Retinal pigment epithelial cell (primary cell): Measurements from ENCODE around the gene NUDT1.

Source experiments
- DNase-seq: peaks from one replicate; pipeline ENCODE4 v3.0.0-alpha.2; 2010; ENCODE audit warnings: low read depth
- H3K4me3 ChIP-seq: 2 replicates; pipeline ENCODE4 v1.5.1; 2011; ENCODE audit warnings: mild to moderate bottlenecking, low read length, control low read depth, moderate library complexity
- TF ChIP-seq, protein P1 (sequence below): conservative IDR thresholded peaks from 2 replicates; pipeline ENCODE4 v1.5.1; 2011; ENCODE audit warnings: low read depth, low read length, control low read depth, inconsistent platforms

The NUDT1 gene

DNA sequence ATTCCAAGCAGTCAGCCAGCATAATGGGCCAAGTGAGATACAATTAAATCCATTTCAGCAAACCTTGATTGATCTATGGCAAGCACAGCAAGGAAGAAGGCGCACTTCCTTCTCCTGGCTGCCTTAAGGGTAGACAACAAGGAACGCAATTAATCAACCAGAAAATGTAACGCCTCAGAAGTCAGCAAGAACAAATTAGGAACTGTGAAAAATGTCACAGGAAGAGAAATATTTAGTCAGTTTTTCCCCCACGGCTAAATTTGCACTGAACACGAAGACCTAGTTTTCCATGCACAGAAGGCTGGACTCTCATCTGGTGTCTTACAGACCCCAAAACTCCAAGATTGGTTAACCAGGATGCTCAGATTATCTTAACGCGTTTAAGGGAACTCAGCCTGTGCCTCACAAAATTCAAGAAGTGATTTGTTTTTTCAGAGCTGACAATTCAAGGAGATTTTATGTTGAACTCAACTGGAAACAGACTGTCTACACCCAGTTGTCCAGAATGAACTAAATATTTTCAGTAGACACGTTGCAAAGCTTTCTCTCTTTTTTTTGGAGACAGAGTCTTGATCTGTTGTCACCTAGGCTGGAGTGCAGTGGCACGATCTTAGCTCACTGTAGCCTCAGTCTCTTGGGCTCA, 58.0 kb downstream of the NUDT1 start:
- H3K4me3 ChIP-seq = no peak overlapping the region
- TF ChIP-seq, protein P1, sequence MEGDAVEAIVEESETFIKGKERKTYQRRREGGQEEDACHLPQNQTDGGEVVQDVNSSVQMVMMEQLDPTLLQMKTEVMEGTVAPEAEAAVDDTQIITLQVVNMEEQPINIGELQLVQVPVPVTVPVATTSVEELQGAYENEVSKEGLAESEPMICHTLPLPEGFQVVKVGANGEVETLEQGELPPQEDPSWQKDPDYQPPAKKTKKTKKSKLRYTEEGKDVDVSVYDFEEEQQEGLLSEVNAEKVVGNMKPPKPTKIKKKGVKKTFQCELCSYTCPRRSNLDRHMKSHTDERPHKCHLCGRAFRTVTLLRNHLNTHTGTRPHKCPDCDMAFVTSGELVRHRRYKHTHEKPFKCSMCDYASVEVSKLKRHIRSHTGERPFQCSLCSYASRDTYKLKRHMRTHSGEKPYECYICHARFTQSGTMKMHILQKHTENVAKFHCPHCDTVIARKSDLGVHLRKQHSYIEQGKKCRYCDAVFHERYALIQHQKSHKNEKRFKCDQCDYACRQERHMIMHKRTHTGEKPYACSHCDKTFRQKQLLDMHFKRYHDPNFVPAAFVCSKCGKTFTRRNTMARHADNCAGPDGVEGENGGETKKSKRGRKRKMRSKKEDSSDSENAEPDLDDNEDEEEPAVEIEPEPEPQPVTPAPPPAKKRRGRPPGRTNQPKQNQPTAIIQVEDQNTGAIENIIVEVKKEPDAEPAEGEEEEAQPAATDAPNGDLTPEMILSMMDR = no peak
- no peak for DNase-seq
